ENCODE results near the gene SH3BP5.

SH3BP5 gene

DNA sequence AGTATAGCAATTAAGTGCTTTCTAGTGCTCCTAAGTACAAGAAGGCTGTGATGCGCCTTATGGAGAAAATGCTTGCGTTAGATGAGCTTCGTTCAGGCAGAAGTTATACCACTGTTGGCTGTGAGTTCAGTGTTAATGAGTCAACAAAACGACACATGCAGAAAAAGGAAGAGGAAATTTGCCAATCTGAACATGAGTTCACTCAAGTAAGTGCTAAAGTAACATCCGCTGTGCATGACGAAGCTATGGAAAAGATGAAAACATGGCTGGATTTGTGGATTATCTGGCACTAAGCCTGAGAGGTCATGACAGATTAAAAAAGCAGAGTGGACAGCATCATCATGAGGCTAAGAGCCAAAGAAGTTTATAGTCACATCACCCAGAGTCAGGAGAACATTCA is 36.9 kb downstream of the SH3BP5 start:
- peak; percentile 88 for FAIRE-seq

GRCh38 chr3:15294929-15295328 is 37.5 kb downstream of the SH3BP5 start:
- FAIRE-seq, result no peak

- no peak for FAIRE-seq
Measured at GRCh38 chr3:15292765-15293522, 39.4 kb downstream of the SH3BP5 start.

DNA sequence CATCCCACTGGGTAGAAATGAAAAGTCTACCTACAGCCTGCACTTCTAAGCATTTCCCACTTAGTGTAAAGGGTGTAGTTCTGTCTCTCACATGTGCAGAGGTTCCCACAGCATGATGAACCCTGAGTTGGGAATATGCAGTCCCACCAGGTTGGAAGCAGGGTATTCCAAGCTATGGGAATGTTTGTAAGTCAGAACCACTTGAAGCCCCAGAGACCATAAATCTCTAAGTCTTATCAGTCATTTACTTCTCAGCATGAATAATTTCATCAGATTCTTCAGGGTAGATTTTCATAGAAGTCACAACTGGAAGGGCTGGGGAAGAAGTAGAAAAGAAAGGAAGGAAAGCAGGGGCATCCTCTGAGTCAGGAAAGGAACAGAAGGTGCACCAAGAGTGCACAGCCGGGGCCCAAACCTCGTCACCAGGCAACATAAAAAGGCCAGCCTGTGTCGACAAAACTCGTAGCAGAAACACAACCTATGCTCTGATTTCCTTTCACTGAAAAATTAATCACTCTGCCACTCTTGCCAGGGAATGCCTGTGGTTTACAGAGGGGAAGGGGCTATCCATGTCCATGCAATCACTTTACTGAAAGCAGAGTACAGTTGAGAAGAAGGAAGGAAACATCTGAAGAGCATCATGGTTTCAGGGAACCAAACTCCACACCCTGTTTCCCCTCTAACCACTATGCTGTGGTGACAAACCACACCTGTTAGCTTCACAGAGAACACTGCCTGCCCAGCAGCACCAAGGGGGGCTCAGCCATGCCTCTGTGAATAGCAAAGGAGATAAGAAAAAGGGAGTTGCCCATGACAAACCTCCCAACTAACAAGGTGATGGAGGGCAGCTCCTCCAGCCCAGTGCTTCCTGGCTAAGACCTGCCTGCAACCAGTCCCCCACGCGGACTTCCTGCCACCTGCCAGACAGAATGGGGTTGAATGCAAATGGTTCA is 40.5 kb downstream of the SH3BP5 start:
- FAIRE-seq, result no peak

GRCh38 chr3:15290736-15291135 is 41.6 kb downstream of the SH3BP5 start:
- FAIRE-seq, result no peak

DNA sequence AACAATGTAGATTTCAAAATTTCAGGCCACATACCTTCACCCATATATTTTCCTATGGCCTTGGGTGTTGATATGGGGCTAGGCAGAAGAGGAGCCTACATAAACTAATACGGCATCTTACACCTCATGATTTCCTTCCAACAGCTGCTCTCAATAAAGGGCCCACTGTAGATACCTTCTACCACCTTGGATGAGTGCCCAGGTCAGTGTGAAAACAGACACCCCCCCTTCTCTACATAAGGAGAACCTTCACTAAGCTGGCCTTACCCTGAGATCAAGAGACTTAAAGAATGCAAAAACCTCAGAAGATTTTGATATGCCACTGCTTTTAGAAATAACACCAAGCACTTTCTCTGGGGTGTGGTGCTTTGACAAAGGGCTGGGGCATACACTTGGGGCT is 42.7 kb downstream of the SH3BP5 start:
- FAIRE-seq, result no peak

GRCh38 chr3:15288331-15289035 is 43.9 kb downstream of the SH3BP5 start:
- FAIRE-seq, result no peak

- no peak for FAIRE-seq
Measured at GRCh38 chr3:15287565-15288330, 44.6 kb downstream of the SH3BP5 start.

GRCh38 chr3:15286022-15286421 is 46.4 kb downstream of the SH3BP5 start:
- FAIRE-seq, result no peak

DNA sequence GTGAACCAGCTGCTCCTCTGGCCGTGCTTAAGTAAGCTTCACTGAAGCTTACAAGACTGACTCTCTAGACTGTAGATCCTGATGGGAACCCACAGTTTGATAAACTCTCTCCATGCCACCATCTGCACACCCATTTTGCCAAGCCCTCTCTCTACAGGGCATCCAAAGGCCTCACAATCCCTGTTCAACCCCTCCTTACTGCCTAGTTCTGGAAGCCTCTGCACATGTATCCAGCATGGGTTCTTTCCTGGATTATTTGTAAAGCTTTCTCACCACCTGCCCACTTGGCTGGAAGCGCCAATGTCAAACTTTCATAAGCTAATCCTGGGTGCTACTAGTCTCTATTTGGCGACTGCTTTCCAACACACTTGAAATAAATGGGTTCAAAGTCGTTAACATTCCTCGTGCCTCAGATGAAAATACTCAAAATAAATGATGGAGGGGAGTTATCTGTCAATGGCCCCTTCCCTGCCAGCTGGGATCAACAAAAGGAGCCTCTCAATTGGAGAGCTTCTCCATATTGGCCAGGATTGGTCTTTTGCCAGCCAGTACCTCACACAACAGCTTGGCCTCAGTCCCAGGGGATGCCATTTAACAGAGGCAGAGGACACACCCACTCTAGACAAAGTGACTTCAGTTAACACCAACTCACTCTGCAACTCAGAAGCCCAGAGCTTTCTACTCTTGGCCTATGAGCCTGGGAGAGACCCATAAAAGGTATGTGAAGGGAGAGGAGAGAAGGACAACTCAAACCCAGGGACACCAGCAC is 48.1 kb downstream of the SH3BP5 start:
- no peak for FAIRE-seq

- FAIRE-seq, result no peak
Measured at GRCh38 chr3:15283702-15284101, 48.7 kb downstream of the SH3BP5 start.

DNA sequence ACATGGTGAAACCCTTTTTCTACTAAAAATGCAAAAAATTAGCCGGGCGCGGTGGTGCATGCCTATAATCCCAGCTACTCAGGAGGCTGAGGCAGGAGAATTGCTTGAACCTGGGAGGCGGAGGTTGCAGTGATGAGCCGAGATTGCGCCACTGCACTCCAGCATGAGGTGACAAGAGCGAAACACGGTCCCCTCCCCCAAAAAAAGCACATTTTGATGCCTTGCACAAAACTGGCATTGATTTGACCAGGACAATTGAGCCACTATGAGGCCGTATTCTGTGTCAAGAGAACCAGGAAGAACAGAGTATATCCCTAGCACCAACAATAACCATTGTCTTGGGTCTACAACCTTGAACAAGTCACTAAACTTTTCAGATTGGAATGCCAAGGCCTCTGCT is 50.6 kb downstream of the SH3BP5 start:
- no peak for FAIRE-seq

DNA sequence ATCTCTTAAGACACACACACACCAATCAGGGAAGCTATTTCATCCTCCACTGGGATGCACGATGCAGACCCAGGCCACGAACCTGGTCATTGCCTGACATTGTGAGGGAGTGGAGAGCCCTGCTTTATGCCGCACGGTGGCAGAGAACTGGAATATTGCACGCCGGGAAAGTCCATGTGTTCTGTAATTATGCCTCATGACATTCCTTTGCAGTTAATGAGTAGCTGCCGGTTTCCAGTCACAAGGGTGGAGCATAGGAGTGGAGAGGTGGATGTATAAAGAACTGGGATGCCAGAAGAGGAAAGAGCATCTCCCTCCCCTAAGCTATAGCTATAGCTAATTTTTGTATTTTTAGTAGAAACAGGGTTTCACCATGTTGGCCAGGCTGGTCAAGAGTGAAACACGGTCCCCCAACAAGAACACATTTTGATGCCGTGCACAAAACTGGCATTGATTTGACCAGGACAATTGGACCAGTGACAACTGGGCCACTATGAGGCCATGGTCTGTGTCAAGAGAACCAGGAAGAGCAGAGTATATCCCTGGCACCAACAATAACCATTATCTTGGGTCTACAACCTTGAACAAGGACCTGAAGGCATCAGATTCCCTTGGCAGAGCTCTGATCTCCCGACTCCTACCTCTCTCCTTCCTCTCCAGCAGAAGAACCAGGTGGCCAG is 51.4 kb downstream of the SH3BP5 start:
- no peak for FAIRE-seq

- FAIRE-seq, result no peak
Measured at GRCh38 chr3:15279671-15280402, 52.5 kb downstream of the SH3BP5 start.

DNA sequence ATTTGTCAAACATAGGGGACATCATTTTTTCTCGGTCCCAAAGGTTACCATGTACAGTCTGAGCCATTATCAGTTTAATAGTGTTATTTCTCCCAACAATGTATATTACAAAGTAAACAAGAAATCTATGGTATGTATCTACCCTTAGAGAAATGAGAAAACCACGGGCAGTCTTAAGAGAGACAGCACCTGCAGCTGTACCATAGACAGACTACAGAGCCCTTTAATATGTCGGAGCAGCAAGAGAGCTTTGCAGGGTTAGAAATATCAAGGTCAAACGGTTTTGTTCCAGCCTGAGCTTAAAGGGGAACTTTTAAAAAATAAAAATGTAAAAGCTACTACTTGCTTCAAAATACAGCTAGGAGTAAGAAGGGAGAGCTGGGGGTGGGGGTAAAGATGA is 53.2 kb downstream of the SH3BP5 start:
- no peak for FAIRE-seq

GRCh38 chr3:15277861-15278500 is 54.4 kb downstream of the SH3BP5 start:
- no peak for FAIRE-seq

DNA sequence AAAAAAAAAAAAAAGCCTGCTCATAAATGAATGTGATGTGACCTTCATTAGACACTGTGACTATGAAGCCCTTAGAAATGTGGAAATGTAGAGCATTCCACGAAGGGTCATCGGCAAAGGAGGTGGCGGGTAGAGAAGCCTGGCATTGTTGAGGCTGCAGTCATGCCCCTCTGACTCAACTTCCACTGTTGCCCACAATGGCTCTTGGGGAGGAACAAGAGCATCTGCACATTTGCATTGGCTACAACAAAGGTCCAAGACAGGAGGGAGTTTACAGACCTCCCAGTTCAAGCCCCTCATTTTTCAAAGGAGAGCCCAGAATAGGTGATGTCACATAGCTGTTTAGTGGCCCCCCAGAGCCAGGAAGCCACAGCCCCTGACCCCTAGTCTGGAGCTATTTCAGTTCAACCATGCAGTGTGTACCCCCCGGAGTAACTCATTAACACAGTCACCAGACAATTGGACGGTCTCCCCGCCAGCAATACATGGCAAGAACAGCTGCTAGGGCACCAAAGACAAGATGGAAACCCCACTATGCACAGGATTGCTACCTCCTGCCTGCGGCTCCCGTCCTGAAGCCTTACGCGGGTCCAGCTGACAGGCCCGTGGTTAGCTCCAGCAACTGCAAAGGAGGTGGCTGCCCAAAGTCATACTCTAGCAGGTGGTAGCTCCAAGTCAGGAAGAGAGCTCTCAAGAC is 56.2 kb downstream of the SH3BP5 start:
- no peak for FAIRE-seq

DNA sequence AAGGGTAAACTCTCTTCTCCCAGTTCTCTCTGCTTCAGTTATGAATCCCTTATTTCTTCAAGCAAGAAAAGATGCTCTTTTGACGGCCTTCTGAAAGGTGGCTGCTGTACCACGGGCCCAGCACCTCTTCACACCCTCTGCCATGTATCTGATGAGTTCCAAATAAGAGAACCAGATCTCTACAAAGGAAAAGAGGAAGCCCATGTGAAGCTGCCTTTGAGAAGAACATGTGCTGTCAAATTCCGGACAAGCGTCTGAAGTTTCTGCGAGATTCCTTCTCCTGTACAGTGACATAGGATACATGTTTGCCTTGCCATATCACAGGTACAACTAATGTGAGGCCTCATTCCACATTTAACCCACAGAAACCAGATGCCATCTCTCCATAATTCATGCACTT is 59.2 kb downstream of the SH3BP5 start:
- no peak for FAIRE-seq
